Myocyte (in vitro differentiated cells): ENCODE results near the gene SLC12A7. TPM values are rescaled to one million over a fixed set of nuclear protein-coding genes. Genes with fewer than 3 reads are reported as not detected.

Source experiments
- DNase-seq: peaks from one replicate; pipeline ENCODE4 v3.0.0-alpha.2; 2012; ENCODE audit warnings: low read depth
- total RNA-seq: library from RNA; depleted of rRNA; stranded (reverse); fragments of >200 nt; gene quantifications from 2 replicates; pipeline ENCODE4 v1.2.3, GENCODE V29; 2014

SLC12A7 gene
- total RNA-seq, 1 donor from 2014 or later = 38.0 TPM

DNA sequence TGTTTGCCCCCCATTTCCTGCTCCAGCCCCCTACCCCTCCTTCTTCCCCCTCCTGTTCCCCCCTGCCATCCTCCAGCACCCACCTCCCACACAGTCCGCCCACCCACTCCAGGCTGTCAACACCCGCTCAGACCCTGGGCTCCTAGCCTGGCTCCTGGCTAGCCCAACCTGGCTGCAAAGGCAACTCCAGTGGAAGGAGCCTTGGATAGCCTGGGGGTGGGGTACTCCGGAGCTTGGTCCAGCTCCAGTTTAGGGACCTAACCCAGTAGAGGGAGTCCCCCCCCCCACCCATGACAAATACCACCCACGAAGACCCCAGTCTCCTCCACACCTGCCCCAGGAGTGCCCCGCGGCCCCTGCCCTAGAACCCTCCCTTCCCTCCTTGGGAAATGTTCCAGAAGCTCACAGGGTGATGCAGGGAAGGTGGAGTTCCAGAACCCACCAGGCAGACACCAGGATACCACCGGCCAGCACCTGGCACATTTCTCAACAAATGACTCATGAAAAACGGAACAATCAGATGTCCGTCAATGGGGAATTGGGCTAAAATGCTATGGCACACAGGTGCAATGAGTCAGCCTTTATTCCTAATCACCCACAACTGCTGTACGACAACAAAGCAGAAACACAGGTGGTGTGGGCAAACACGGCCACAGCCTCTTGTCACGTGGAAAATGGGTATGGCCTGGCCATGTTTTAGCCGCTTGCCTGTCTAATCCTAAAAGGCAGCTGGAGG lies 901 bp upstream of the SLC12A7 start:
- DNase-seq = peak; percentile 99

DNA sequence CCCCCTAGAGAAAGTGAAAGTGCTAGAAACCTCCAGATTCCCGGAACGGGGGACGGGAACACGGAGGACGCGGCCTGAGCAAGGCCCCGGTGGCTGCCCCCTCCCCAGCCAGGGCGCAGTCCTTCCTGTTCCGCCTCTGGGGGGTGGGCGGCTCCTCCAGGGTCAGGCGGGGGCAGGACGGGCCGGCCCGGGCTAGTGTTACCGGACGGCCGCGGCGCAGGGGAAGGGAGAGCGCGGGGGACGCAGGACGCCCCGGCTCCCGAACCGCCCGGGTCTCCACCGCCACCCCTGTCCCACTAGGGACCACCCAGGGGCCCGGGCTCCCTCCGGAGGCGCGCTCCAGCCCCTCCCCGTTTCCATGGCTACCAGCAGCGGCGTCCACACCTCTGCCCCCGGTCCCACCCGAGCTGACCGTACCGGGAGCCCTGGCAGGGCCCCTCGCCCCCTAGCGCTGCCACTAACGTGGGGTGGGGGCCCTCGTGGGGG lies 579 bp downstream of the SLC12A7 start:
- no peak for DNase-seq

DNA sequence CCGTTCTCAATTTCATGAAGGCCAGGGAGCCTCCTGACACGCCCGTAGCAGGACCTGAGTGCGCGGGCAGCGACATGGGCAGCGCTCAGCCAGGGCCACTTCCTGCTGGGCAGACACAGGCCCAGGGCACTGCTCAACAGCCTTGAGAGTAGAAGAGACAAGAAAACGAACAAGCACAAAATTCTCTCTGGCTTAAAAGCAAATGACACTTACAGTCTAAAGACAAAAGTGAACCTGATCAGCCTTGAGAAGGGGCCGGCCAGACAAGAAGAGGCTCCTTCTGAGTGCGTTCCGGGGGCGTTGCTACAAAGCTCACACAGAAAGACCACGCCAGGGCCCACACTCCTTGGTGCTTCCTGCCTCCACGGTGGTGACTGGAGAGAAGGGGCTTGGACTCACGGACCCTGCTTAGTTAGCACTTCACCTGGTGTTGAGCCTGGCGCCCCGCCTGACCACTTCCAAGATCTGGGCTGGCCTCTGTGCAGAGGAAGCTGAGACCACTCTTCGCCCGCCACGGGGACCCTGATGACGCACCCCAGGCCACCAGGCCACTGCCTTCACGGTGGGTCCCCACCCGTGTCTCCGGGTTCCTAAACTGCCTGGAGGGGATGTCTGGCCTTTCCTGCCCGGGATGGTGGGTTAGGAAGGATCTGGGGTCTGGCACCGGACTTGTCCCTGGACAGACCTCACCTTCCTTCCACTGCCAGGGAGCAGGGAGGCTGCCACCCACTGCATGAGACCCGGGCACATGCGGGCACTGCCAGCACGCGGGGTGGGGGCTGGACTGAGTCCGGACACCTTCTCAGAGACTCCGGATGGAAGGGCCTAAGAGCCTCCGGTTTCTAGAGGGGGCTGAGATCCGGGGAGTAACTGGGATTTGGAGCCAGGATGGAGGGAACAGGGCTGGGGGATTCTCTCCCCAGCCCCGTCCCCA lies 1.3 kb downstream of the SLC12A7 start:
- DNase-seq = no peak

DNA sequence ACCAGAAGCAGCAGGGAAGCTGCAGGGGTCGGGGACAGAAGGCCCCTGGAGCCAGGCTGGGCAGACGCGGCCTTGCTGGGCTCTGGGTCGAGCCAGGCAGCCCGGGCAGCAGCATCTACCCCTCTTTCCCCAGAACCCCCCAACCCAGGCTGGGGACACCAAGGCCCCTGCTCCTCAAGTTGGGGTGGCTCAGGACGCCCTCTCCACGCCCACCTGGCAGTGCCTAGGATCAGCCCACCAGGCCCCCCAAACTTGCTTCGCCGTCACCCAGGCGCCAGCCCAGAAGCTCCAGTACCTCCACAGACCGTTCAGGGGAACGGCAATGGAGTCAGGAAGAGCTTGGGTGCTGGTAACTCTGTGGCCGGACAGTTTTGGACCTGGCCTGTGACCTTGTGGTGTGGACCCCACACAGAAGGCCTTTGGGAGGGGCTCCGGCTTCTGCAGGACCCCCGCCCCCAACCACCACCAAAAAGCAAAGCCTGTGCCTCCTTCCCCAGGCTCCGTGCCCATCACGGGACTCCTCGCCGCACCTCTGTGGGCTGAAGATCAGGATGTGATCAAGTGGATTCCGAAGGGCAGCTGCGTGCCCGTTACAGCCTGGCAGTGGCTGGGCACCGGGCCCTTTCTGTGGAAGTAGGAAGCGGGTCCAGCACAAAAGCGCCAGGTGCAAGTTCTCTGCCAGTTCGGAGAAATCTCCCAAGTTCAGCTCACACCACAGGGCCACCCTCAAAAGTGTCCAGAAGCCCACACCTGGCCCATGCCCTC lies 2.1 kb downstream of the SLC12A7 start:
- DNase-seq = no peak

DNA sequence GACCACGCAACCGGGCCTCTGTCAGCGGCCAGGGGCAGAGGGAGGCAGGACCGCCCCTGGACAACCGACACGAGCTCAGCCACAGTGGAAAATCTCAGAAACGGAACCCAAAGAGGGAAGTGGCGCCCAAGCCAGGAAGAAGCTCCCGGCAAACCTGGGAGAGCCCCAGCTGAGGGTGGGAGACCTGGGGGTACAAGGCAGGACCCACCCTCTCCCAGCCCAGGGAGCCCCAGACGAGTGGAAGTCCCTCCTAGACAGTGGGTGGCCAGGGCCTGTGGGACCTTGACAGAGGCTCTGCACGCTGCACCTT lies 3.0 kb downstream of the SLC12A7 start:
- no peak for DNase-seq

DNA sequence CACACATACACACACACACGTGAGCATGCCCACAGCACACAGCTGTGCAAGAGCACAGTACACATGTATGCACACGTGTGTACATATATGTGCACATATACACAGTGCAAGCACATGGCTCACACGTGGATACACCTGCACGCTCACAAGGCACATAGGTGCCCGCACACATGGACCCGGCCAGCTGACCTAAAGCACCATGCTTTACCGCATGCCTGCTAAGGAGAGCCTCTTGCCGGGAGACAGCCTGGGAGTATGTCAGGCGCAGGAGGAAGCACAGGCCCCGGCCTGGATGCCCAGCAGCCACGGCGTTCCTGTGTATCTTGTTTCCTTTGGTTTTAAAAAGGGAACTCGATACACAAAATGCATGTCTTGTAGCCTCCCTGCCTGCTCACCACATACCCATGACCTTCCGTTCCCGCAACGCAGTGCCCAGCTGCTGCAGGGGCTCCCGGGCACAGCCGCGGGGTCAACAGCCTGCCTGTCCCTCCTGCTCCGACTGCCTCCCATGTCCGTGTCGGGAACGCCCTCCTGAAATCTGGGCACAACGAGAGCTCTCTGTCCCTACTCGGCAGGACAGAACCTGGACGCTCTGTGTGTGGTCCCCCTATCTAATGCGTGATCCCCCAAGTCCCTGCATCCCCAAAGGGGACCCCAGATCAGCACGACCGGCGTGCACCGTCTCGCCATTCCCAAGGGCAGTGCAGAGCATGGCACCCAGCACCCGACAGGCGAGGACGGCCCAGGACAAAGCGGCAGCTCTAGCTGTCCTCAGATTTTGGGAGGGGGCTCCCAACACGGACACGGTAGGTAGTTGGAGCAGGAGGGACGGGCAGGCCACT lies 3.6 kb downstream of the SLC12A7 start:
- no peak for DNase-seq

DNA sequence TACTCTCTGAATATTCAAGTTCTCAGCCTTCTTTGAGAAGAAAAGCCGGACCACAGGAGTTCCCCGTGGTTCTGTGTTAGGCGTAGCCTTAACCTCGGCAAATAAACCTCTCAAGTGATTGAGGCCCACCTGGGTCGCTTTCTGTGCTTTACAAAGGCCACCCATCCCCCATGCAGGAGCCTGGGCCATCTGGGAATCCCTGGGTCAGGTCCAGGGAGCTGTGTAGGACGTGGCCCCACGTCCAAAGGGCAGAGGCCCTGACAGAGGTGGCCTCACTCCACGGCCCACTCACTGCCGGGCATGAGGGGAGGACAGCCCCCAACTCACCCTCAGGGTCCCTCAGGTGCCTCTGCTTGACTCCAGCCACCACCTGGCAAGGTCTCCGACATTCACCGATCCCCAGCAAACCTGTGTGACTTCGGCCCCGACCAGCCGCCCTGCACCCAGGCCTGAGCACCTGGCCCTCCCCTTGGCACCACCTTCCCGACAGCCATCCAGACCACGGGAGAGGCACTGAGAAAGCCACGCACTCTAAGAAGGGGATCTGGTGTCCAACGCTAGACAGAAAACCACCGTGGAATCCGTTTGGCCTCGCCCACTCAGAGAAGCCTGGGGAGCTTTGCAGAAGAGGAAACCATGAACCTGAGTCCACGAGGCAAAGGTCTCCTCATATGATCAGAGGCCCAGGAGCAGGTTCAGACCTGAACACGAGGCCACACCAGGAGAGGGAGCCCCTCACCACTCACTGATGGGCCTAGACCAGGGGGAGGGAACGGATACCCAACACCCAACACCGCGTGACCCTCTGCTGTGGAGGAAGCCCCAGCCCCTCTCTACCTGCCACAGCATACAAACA lies 4.5 kb downstream of the SLC12A7 start:
- DNase-seq = peak; percentile 68

DNA sequence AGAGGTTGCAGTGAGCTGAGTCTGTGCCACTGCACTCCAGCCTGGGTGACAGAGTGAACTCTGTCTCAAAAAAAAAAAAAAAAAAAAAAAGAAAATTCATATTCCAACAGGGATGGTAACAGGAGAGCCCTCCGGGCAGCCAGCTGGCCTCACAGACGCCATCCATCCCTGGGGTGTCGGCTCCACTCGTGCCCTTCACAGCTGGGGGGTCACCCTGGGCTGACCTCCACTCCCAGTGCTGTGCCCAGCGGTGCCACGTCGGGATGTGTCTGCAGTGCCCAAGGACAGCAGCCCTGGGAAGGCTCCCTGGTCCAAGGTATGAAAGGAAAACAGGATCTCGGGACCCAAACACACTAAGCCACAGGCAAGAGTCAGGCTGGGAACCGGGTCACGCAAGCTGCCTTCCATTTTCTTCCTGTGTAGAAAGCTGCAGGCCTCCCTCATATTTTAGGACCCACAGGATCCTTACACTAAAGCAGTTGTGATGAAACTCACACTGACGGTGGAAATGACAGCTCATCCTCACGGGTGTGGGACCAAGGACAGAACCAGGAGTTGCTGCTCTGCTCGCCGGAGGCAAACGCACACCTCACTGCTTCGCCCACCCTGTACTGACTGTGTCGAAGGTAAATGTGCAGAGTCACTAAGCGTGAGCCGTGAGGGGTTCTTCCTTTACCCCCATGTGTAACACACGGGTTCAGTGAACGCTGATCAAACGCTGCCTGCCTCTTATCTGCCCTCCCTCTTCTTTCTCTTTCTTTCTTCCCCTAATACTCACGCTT lies 5.3 kb downstream of the SLC12A7 start:
- no peak for DNase-seq

DNA sequence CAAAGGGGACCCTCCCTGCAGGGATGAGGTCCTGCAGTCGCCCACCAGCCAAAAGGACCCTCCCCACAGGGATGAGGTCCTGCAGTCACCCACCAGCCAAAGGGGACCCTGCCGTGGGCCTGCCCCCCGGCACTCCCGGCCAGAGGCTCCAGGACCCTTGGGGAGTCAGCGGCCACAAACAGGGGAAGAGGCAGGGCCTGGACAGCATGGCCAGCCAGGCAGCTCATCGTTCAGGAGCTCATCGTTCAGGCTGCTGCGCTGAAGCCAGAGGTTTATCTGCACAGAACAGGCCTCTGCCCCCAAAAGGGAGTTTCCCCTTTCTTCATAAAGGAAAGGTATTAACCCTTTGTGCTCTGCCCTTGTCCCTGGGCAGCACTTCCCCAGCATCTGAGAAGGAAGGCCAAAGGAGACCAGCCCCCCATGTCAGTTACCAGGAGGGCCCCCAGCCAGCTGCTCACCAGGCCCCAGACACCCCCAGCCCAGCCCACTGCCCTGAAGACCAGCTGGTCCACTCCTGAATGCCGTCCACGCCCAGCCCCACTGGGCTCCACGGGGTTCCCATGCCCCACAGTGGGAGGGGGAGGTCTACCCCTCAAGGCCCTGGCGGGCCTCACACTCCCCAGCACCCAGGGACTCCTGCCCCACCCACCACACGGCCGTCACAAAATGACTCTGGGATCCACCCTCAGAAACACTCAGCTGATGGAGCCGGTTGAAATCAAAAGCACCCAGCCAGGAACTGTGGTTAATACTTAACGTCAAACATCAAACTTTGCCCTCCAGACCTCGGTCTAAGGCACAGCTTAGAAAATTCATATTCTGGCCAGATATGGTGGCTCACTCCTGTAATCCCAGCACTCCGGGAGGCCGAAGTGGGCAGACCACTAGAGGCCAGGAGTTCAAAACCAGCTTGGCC lies 6.3 kb downstream of the SLC12A7 start:
- DNase-seq = no peak

DNA sequence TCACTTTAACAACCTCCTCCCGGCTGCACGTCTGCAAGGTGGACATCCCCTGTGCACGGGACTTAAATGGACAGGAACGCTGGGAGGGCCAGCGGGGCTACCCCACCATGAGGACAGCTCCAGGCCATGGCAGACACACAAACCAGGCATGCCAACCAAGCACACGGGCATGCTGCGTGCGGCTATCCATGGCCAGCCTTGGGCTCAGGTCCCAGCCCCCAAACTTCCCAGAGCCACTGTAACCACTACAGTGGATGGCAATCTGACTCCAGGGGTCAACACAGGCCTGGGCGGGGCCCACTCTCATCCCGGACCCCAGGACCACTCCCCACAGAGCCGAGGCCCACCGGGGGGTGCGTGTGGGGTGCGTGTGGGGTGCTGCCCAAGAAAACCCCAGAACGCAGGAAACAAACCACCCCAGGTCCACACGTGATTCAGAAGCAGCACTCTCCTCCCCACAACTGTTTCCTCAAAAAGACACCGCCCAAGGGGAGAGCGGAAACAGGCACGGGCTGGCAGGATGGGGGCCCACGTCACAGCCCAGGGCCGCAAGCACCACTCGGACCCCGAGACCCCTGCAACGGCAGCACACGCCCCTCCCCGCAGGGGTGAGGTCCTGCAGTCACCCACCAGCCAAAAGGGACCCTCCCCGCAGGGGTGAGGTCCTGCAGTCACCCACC lies 7.4 kb downstream of the SLC12A7 start:
- DNase-seq = no peak

DNA sequence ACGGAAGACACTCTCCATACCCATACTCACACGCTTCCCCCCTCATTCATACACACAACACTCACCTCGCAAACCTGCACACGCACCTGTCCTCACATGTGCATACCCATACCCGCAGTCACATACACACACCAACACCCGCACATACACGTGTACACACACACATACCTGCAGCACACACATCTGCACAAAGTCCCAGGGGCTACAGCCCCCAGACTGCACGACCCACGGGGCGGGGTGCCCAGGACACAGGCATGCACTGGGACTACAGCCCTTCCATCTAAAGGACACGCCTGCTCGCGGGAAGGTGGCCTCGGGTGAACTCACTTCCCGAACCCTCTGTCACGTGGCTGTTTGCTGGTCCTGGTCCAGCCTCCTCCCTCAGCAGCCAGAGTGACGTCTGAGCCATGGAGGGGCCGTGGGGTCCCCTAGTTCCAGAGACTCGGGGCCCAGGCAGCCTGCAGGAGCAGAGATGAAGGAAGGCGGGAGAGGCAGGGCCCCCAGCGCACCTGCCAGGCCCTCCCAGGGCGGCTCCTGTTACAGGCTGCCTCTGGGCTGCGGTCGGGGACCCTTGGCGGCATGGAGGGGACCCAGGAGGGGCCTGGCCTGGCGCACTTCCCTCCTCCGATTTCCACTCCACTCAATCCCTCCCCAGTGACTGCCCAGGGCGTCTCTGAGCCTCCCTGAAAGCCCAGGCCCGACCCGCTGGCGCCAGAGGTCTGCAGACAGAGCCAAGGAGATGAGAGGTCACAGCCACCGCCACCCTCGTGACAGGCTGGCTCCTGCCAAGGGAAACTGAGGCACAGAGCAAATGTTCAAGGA lies 8.1 kb downstream of the SLC12A7 start:
- no peak for DNase-seq

DNA sequence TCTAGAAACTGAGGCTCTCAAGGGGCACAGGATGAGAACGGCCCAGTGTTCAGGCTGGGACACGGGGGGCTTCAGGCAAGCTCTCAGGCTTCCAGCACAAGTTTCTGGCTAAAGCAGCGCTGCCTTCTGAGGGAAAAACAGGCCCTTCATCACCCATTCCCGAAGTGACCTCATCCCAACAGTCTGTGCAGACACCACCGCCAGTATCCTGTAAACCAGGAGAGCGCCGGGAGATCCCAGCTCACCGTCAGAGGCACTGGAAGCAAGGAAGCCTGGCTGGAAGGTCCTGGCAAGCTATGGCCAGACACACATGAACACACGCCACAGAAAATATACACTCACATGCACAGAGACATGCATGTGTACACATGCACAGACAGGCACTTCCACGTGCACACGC lies 8.8 kb downstream of the SLC12A7 start:
- no peak for DNase-seq

DNA sequence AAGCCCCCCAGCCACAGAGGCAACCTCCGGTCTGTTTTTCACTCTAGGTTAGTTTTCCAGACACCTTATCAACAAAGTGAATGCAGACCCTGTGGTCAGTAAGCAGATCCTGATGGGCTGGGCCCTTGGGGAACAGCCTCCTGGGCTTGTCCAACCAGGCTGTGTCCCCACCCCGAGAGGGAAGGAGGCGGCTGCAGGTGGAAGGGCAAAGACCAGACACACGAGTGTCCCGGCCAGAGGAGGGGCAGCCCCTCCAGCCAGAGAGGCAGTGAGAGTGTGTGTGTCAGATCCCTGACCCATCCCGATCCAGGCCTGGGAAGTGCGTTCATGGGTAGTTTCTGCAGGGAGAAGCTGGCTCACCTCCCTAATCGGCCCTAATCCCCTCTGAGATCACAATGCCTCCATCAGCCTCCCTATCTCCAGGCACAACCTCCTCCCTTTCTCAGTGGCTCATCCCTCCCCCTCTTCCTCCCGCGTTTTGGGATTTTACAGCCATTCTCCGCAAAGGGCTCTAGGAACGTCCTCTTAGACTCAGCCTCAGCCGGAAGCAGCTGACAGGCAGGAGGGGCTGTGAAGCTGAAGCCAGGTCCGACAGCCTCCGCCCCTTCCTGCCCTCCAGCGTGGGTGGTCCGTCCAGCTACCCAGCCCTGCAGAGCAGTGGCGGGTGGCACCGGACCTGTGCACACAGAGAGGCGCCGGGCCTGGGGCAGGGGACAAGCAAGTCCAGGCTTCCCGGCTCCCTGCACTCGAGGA lies 9.7 kb downstream of the SLC12A7 start:
- DNase-seq = no peak

DNA sequence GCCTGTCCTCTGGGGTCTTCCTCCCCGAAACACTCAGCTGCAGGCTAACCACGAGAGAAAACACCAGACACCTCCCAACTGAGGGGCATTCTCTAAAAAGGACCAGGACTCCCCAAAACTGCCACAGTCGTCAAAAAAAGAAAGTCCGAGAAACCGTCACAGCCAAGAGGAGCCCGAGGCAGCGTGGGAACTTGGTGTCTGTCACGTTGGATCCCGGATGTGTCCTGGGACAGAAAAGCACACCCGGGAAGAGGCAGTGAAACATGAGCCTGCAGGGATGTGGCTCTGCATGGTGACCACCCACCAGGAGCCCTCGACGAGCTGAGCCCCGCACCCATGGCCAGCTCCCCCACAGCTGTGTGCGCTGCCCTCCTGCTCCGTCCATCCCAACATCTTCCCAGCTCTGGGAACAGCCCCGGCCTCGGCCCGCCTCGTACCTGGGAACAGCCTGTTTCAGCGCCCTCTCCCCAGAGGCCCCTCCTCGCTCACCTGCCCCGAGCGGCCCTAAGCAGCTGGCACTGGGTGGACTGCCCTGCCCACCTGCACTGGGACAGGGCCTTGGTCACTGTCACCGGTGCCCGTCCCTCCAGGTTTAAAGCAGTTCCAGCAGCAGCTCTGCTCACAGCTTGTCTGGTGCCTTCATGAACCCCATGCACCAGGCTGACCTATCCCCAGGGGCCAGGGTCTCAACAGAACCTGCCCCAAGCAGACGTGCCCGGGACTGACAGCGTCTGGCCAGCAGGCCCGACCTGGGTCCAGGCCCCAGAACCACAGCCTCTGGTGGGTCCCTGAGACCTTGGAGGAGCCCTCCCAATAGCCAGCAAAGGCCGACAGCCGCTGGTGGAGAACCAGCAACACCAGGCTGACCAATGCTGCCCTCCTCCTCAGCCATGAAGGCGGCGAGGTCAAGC lies 10.9 kb downstream of the SLC12A7 start:
- no peak for DNase-seq
